CD14-positive monocyte (primary cell): ENCODE results near the gene CHD6. TPM values are rescaled to one million over a fixed set of nuclear protein-coding genes. Genes with fewer than 3 reads are reported as not detected.

Experiments used
- DNase-seq, 3 donors: peaks; one replicate each; pipeline ENCODE4 v3.0.0-alpha.2; 2011 to 2022
- H2AFZ ChIP-seq: 2 replicates; pipeline ENCODE4 v1.6.0; 2012; ENCODE audit warnings: mild to moderate bottlenecking, low read depth, low read length, inconsistent platforms; ENCODE audit not compliant: insufficient read depth, poor library complexity, severe bottlenecking
- H3K27ac ChIP-seq, 2 donors: 1 replicate in 1 of 2; 2 replicates in 1 of 2; pipeline ENCODE4 v1.5.1; 2012 to 2013; ENCODE audit warnings: low read length in 2 of 2, control low read depth in 1 of 2, inconsistent platforms in 1 of 2, low read depth in 1 of 2, mild to moderate bottlenecking in 1 of 2
- H3K27me3 ChIP-seq, 2 donors: one replicate each; pipeline versions ENCODE4 v1.6.0 to v1.6.1; 2011 to 2013; ENCODE audit warnings: low read length in 2 of 2; ENCODE audit not compliant: control insufficient read depth in 2 of 2, insufficient read depth in 2 of 2
- H3K36me3 ChIP-seq, 2 donors: replicated peaks in 1 of 2; 1 replicate in 1 of 2; 2 replicates in 1 of 2; pipeline versions ENCODE4 v1.5.1 to v1.6.1; 2012 to 2013; ENCODE audit warnings: low read length in 2 of 2, control low read depth in 1 of 2, inconsistent platforms in 1 of 2, mild to moderate bottlenecking in 1 of 2; ENCODE audit not compliant: insufficient read depth in 2 of 2, control insufficient read depth in 1 of 2
- H3K4me1 ChIP-seq, 2 donors: 1 replicate in 1 of 2; 2 replicates in 1 of 2; pipeline versions ENCODE4 v1.5.1 to v1.6.1; 2012 to 2013; ENCODE audit warnings: low read length in 2 of 2, control low read depth in 1 of 2, inconsistent platforms in 1 of 2, mild to moderate bottlenecking in 1 of 2, moderate library complexity in 1 of 2; ENCODE audit not compliant: insufficient read depth in 2 of 2, control insufficient read depth in 1 of 2
- H3K4me2 ChIP-seq: replicated peaks from 2 replicates; pipeline ENCODE3; 2012; ENCODE audit warnings: low read length, moderate library complexity, mild to moderate bottlenecking; ENCODE audit not compliant: poor library complexity, severe bottlenecking; ENCODE audit errors: extremely low read depth
- H3K4me3 ChIP-seq, 3 experiments: fragments of 200-600 bp in 1 of 3; sonication (generic) in 1 of 3; replicated peaks in 1 of 3; 1 replicate in 2 of 3; 2 replicates in 1 of 3; pipeline ENCODE4 v1.5.1; 2011 to 2013; ENCODE audit warnings: low read length in 3 of 3, mild to moderate bottlenecking in 3 of 3, control low read depth in 2 of 3, low read depth in 2 of 3, inconsistent platforms in 1 of 3, moderate library complexity in 1 of 3
- H3K79me2 ChIP-seq: 2 replicates; pipeline ENCODE4 v1.6.0; 2012; ENCODE audit warnings: mild to moderate bottlenecking, control low read depth, inconsistent platforms, low read length, moderate library complexity; ENCODE audit not compliant: insufficient read depth
- H3K9ac ChIP-seq: 2 replicates; pipeline ENCODE4 v1.6.0; 2017; ENCODE audit warnings: low read length, mild to moderate bottlenecking; ENCODE audit not compliant: insufficient read depth, poor library complexity, severe bottlenecking
- H3K9me3 ChIP-seq, 2 donors: replicated peaks in 1 of 2; 1 replicate in 1 of 2; 2 replicates in 1 of 2; pipeline versions ENCODE4 v1.5.1 to v1.6.1; 2012 to 2013; ENCODE audit warnings: low read length in 2 of 2, control low read depth in 1 of 2; ENCODE audit not compliant: control insufficient read depth in 1 of 2, insufficient read depth in 1 of 2
- H4K20me1 ChIP-seq: 2 replicates; pipeline ENCODE4 v1.6.0; 2012; ENCODE audit warnings: mild to moderate bottlenecking, low read length, control low read depth, moderate library complexity; ENCODE audit not compliant: insufficient read depth
- H3K27ac Mint-ChIP-seq, 7 donors: one replicate each; pipeline ENCODE4 v1.8.0; 2020; ENCODE audit warnings: mild to moderate bottlenecking in 7 of 7, mixed read lengths in 7 of 7, moderate library complexity in 6 of 7, inconsistent platforms in 2 of 7
- H3K27me3 Mint-ChIP-seq, 3 donors: one replicate each; pipeline ENCODE4 v1.8.0; 2021 to 2022; ENCODE audit warnings: low read depth in 3 of 3, mild to moderate bottlenecking in 3 of 3, mixed read lengths in 3 of 3, moderate library complexity in 3 of 3, inconsistent platforms in 1 of 3
- H3K36me3 Mint-ChIP-seq, 2 donors: one replicate each; pipeline ENCODE4 v1.8.0; 2020; ENCODE audit warnings: mixed read lengths in 2 of 2, inconsistent platforms in 1 of 2, mild to moderate bottlenecking in 1 of 2
- H3K4me1 Mint-ChIP-seq: one replicate; pipeline ENCODE4 v1.8.0; 2020; ENCODE audit warnings: mild to moderate bottlenecking, mixed read lengths
- H3K4me3 Mint-ChIP-seq, 2 donors: one replicate each; pipeline ENCODE4 v1.8.0; 2020; ENCODE audit warnings: mild to moderate bottlenecking in 2 of 2, mixed read lengths in 2 of 2, moderate library complexity in 1 of 2
- H3K9me3 Mint-ChIP-seq, 7 donors: one replicate each; pipeline ENCODE4 v1.8.0; 2020 to 2022; ENCODE audit warnings: mixed read lengths in 7 of 7, mild to moderate bottlenecking in 6 of 7, moderate library complexity in 6 of 7, inconsistent platforms in 2 of 7
- CTCF ChIP-seq: fragments of 200-600 bp; IDR thresholded peaks from one replicate; pipeline ENCODE4 v1.8.0; 2022; ENCODE audit warnings: antibody characterized with exemption, mild to moderate bottlenecking
- WGBS: methylation state at CpG from one replicate; pipeline ENCODE4 v1.1.5; 2013; ENCODE audit warnings: missing lambda C conversion rate; ENCODE audit not compliant: insufficient coverage; 5-methylcytosine and 5-hydroxymethylcytosine counted together
- intact Hi-C, 2 donors: fragments of 100-400 bp; cut with micrococcal nuclease; formaldehyde crosslinking; loops; one replicate each; pipeline versions ENCODE4 v1.15.0 to v1.15.1; 2023
- polyA plus RNA-seq, 3 donors: library from polyadenylated mRNA; depleted of rRNA in 1 of 3; unstranded in 2 of 3; stranded (reverse) in 1 of 3; fragments of 300-500 nt in 2 of 3; fragments of >200 nt in 1 of 3; fragmentation: Illumina TruSeq in 2 of 3; gene quantifications; 1 replicate in 2 of 3; 2 replicates in 1 of 3; pipeline ENCODE4 v1.2.3, GENCODE V29; 2012 to 2021

The CHD6 gene
- polyA plus RNA-seq, 3 donors, result 12.9 to 19.6 (median 13.0) TPM

GRCh38 chr20:41426976-41427375, 191.2 kb downstream of the CHD6 start:
- Histone ChIP-seq H3K4me2 (no peak overlapping the region), H3K4me1 (no peaks in the 10 kb centered on the region), H3K4me3 (no peak overlapping the region), H3K9me3 (no peaks in the 10 kb centered on the region), H3K27me3 (no peaks in the 10 kb centered on the region), H3K9ac (no peak overlapping the region), H3K27ac (no peak overlapping the region), H2AFZ (no peak overlapping the region), H4K20me1 (no peaks in the 10 kb centered on the region), H3K79me2 (no peaks in the 10 kb centered on the region), H3K36me3 (peaks cover 57 to 94% of the 10 kb centered on the region in 2 donors)
- Mint-ChIP-seq H3K27me3 (peaks cover 0 to 3% (median 0%) of the 10 kb centered on the region in 3 donors), H3K4me3 (no peak overlapping the region), H3K9me3 (no peaks in the 10 kb centered on the region), H3K4me1 (no peaks in the 10 kb centered on the region), H3K27ac (no peak overlapping the region), H3K36me3 (peaks cover 81 to 95% of the 10 kb centered on the region in 2 donors)
- no peak for TF ChIP-seq CTCF
- 98% methylated on average over 6 of the region's 8 CpGs for whole genome bisulfite sequencing
- intact Hi-C loops, result no loop called here
- DNase-seq, result no peak

GRCh38 chr20:41426086-41426830, 191.9 kb downstream of the CHD6 start:
- TF ChIP-seq CTCF, result no peak
- Mint-ChIP-seq H3K36me3 (peaks cover 88 to 95% of the 10 kb centered on the region in 2 donors), H3K9me3 (no peaks in the 10 kb centered on the region), H3K4me1 (no peaks in the 10 kb centered on the region), H3K4me3 (no peak overlapping the region), H3K27ac (no peak overlapping the region), H3K27me3 (peaks cover 0 to 3% (median 0%) of the 10 kb centered on the region in 3 donors)
- no peaks in the 10 kb centered on the region for H4K20me1 ChIP-seq
- no peaks in the 10 kb centered on the region for H3K4me1 ChIP-seq
- H3K4me3 ChIP-seq, result no peak overlapping the region
- no peak overlapping the region for H2AFZ ChIP-seq
- no peaks in the 10 kb centered on the region for H3K9me3 ChIP-seq
- H3K9ac ChIP-seq, result no peak overlapping the region
- H3K27me3 ChIP-seq, result no peaks in the 10 kb centered on the region
- intact Hi-C loops, result no loop called here
- no peaks in the 10 kb centered on the region for H3K79me2 ChIP-seq
- WGBS, result 100% methylated on average over 3 of the region's 11 CpGs
- H3K36me3 ChIP-seq, result peaks cover 64 to 100% of the 10 kb centered on the region in 2 donors
- H3K27ac ChIP-seq, result no peak overlapping the region
- no peak overlapping the region for H3K4me2 ChIP-seq
- DNase-seq, result no peak
